ENCODE data around the gene FAM177B.

Gene FAM177B

GRCh38 chr1:222736972-222737371 lies at the start of gene FAM177B:
Gene FAM177B (plus strand): TSS chr1:222737202. CDS start chr1:222746546, 9,344 bp downstream.
- DNase-seq (ENCODE audit: low read depth), result no peak

- DNase-seq (ENCODE audit: low read depth), result no peak
Measured at GRCh38 chr1:222691016-222691415, 46.0 kb upstream of the FAM177B start.

GRCh38 chr1:222694927-222695326 lies 42.1 kb upstream of the FAM177B start:
- DNase-seq (ENCODE audit: low read depth), result no peak

GRCh38 chr1:222696741-222697140 lies 40.3 kb upstream of the FAM177B start:
- no peak for DNase-seq (ENCODE audit: low read depth)

- no peak for DNase-seq (ENCODE audit: low read depth)
Measured at GRCh38 chr1:222697203-222697602, 39.8 kb upstream of the FAM177B start.

GRCh38 chr1:222697826-222698225 lies 39.2 kb upstream of the FAM177B start:
- DNase-seq (ENCODE audit: low read depth), result no peak

- DNase-seq (ENCODE audit: low read depth), result no peak
Measured at GRCh38 chr1:222702210-222702609, 34.8 kb upstream of the FAM177B start.

- no peak for DNase-seq (ENCODE audit: low read depth)
Measured at GRCh38 chr1:222704260-222704659, 32.7 kb upstream of the FAM177B start.

GRCh38 chr1:222706815-222707214 lies 30.2 kb upstream of the FAM177B start:
- DNase-seq (ENCODE audit: low read depth), result no peak

- DNase-seq (ENCODE audit: low read depth), result no peak
Measured at GRCh38 chr1:222709700-222710153, 27.3 kb upstream of the FAM177B start.

GRCh38 chr1:222711319-222712252 lies 25.4 kb upstream of the FAM177B start:
- DNase-seq (ENCODE audit: low read depth), result peak; percentile 41

- DNase-seq (ENCODE audit: low read depth), result peak; percentile 93
Measured at GRCh38 chr1:222712253-222713090, 24.5 kb upstream of the FAM177B start, which contains the start of the genes AIDA and BROX. Gene AIDA (minus strand): TSS chr1:222712491. CDS start chr1:222712317, 174 bp downstream. Gene BROX (plus strand): TSS chr1:222712564. CDS start chr1:222715700, 3,136 bp downstream.

GRCh38 chr1:222713091-222713961 lies 23.7 kb upstream of the FAM177B start:
- peak; percentile 84 for DNase-seq (ENCODE audit: low read depth)

- DNase-seq (ENCODE audit: low read depth), result no peak
Measured at GRCh38 chr1:222716393-222716792, 20.6 kb upstream of the FAM177B start.

- DNase-seq (ENCODE audit: low read depth), result no peak
Measured at GRCh38 chr1:222728746-222729145, 8.3 kb upstream of the FAM177B start.

GRCh38 chr1:222730866-222731265 lies 6.1 kb upstream of the FAM177B start:
- no peak for DNase-seq (ENCODE audit: low read depth)

GRCh38 chr1:222732216-222733159 lies 4.5 kb upstream of the FAM177B start:
- no peak for DNase-seq (ENCODE audit: low read depth)

GRCh38 chr1:222734740-222735139 lies 2.3 kb upstream of the FAM177B start:
- no peak for DNase-seq (ENCODE audit: low read depth)

- no peak for DNase-seq (ENCODE audit: low read depth)
Measured at GRCh38 chr1:222736470-222736869, 532 bp upstream of the FAM177B start.

- no peak for DNase-seq (ENCODE audit: low read depth)
Measured at GRCh38 chr1:222739465-222739864, 2.5 kb downstream of the FAM177B start.
